ENCODE data around the gene ERC2. TPM values are rescaled to one million over a fixed set of nuclear protein-coding genes. Genes with fewer than 3 reads are reported as not detected.

ERC2 gene
- total RNA-seq, 2 experiments from 2014 or later: not detected

GRCh38 chr3:55746808-55747413 is 721.4 kb downstream of the ERC2 start:
- H3K27ac Mint-ChIP-seq: no peak overlapping the region
- H3K4me3 Mint-ChIP-seq: no peak overlapping the region
- H3K4me1 Mint-ChIP-seq: no peaks in the 10 kb centered on the region
- H3K36me3 Mint-ChIP-seq: no peaks in the 10 kb centered on the region
- H3K9me3 Mint-ChIP-seq: no peaks in the 10 kb centered on the region
- peaks cover 3% of the 10 kb centered on the region for H3K27me3 Mint-ChIP-seq
- DNase-seq (no peak), ATAC-seq (ENCODE audit: low read depth) (no peak)
- POLR2A ChIA-PET: no interaction called here

- no peaks in the 10 kb centered on the region for H3K9me3 Mint-ChIP-seq
- ATAC-seq (ENCODE audit: low read depth) (no peak), DNase-seq (no peak)
- POLR2A ChIA-PET: no interaction called here
- no peaks in the 10 kb centered on the region for H3K4me1 Mint-ChIP-seq
- H3K36me3 Mint-ChIP-seq: no peaks in the 10 kb centered on the region
- no peak overlapping the region for H3K4me3 Mint-ChIP-seq
- H3K27ac Mint-ChIP-seq: no peak overlapping the region
- peaks cover 3% of the 10 kb centered on the region for H3K27me3 Mint-ChIP-seq
Observed at GRCh38 chr3:55742832-55743136, 725.5 kb downstream of the ERC2 start.

GRCh38 chr3:55742022-55742831 is 726.0 kb downstream of the ERC2 start:
- Mint-ChIP-seq H3K36me3 (no peaks in the 10 kb centered on the region), H3K27me3 (peaks cover 3% of the 10 kb centered on the region), H3K4me1 (no peaks in the 10 kb centered on the region), H3K27ac (no peak overlapping the region), H3K4me3 (no peak overlapping the region), H3K9me3 (no peaks in the 10 kb centered on the region)
- ATAC-seq (ENCODE audit: low read depth): no peak
- no peak for DNase-seq
- POLR2A ChIA-PET: no interaction called here

- no peaks in the 10 kb centered on the region for H3K36me3 Mint-ChIP-seq
- DNase-seq: no peak
- H3K9me3 Mint-ChIP-seq: no peaks in the 10 kb centered on the region
- H3K27me3 Mint-ChIP-seq: peaks cover 2% of the 10 kb centered on the region
- POLR2A ChIA-PET: no interaction called here
- H3K4me1 Mint-ChIP-seq: no peaks in the 10 kb centered on the region
- no peak for ATAC-seq (ENCODE audit: low read depth)
- no peak overlapping the region for H3K27ac Mint-ChIP-seq
- no peak overlapping the region for H3K4me3 Mint-ChIP-seq
Observed at GRCh38 chr3:55737186-55737585, 731.1 kb downstream of the ERC2 start.

GRCh38 chr3:55735976-55736375 is 732.3 kb downstream of the ERC2 start:
- Mint-ChIP-seq H3K9me3 (no peaks in the 10 kb centered on the region), H3K27ac (no peak overlapping the region), H3K36me3 (no peaks in the 10 kb centered on the region), H3K4me3 (no peak overlapping the region), H3K4me1 (no peaks in the 10 kb centered on the region), H3K27me3 (peaks cover 2% of the 10 kb centered on the region)
- DNase-seq: no peak
- POLR2A ChIA-PET: no interaction called here
- ATAC-seq (ENCODE audit: low read depth): no peak

GRCh38 chr3:55731741-55732140 is 736.5 kb downstream of the ERC2 start:
- no peak for ATAC-seq (ENCODE audit: low read depth)
- Mint-ChIP-seq H3K36me3 (no peaks in the 10 kb centered on the region), H3K4me1 (no peaks in the 10 kb centered on the region), H3K9me3 (no peaks in the 10 kb centered on the region), H3K27me3 (peaks cover 2% of the 10 kb centered on the region), H3K27ac (no peak overlapping the region), H3K4me3 (no peak overlapping the region)
- POLR2A ChIA-PET: no interaction called here
- DNase-seq: no peak

- Mint-ChIP-seq H3K9me3 (no peaks in the 10 kb centered on the region), H3K4me3 (no peak overlapping the region), H3K4me1 (no peaks in the 10 kb centered on the region), H3K36me3 (no peaks in the 10 kb centered on the region), H3K27me3 (peaks cover 2% of the 10 kb centered on the region), H3K27ac (no peak overlapping the region)
- no peak for ATAC-seq (ENCODE audit: low read depth)
- no peak for DNase-seq
- POLR2A ChIA-PET: no interaction called here
Observed at GRCh38 chr3:55729546-55729945, 738.7 kb downstream of the ERC2 start.

GRCh38 chr3:55728461-55729100 is 739.7 kb downstream of the ERC2 start:
- Mint-ChIP-seq H3K4me1 (no peaks in the 10 kb centered on the region), H3K27me3 (peaks cover 4% of the 10 kb centered on the region), H3K9me3 (no peaks in the 10 kb centered on the region), H3K27ac (no peak overlapping the region), H3K4me3 (no peak overlapping the region), H3K36me3 (no peaks in the 10 kb centered on the region)
- DNase-seq (no peak), ATAC-seq (ENCODE audit: low read depth) (no peak)
- POLR2A ChIA-PET: no interaction called here

GRCh38 chr3:55726501-55726775 is 741.8 kb downstream of the ERC2 start:
- DNase-seq (no peak), ATAC-seq (ENCODE audit: low read depth) (no peak)
- H3K9me3 Mint-ChIP-seq: no peaks in the 10 kb centered on the region
- no peak overlapping the region for H3K27ac Mint-ChIP-seq
- POLR2A ChIA-PET: no interaction called here
- H3K4me3 Mint-ChIP-seq: no peak overlapping the region
- no peaks in the 10 kb centered on the region for H3K36me3 Mint-ChIP-seq
- peaks cover 6% of the 10 kb centered on the region for H3K27me3 Mint-ChIP-seq
- no peaks in the 10 kb centered on the region for H3K4me1 Mint-ChIP-seq

- ATAC-seq (ENCODE audit: low read depth): no peak
- Mint-ChIP-seq H3K27ac (no peak overlapping the region), H3K9me3 (no peaks in the 10 kb centered on the region), H3K4me3 (no peak overlapping the region), H3K27me3 (peaks cover 6% of the 10 kb centered on the region), H3K36me3 (no peaks in the 10 kb centered on the region), H3K4me1 (no peaks in the 10 kb centered on the region)
- POLR2A ChIA-PET: no interaction called here
- no peak for DNase-seq
Observed at GRCh38 chr3:55725681-55726500, 742.4 kb downstream of the ERC2 start.

GRCh38 chr3:55724821-55725220 is 743.4 kb downstream of the ERC2 start:
- H3K9me3 Mint-ChIP-seq: no peaks in the 10 kb centered on the region
- no peak overlapping the region for H3K4me3 Mint-ChIP-seq
- peaks cover 6% of the 10 kb centered on the region for H3K27me3 Mint-ChIP-seq
- POLR2A ChIA-PET: no interaction called here
- H3K4me1 Mint-ChIP-seq: no peaks in the 10 kb centered on the region
- no peaks in the 10 kb centered on the region for H3K36me3 Mint-ChIP-seq
- no peak overlapping the region for H3K27ac Mint-ChIP-seq
- no peak for ATAC-seq (ENCODE audit: low read depth)
- DNase-seq: no peak

GRCh38 chr3:55724407-55724784 is 743.9 kb downstream of the ERC2 start:
- Mint-ChIP-seq H3K27me3 (peaks cover 6% of the 10 kb centered on the region), H3K36me3 (no peaks in the 10 kb centered on the region), H3K9me3 (no peaks in the 10 kb centered on the region), H3K4me1 (no peaks in the 10 kb centered on the region), H3K27ac (no peak overlapping the region), H3K4me3 (no peak overlapping the region)
- POLR2A ChIA-PET: no interaction called here
- DNase-seq: no peak
- ATAC-seq (ENCODE audit: low read depth): no peak

GRCh38 chr3:55723653-55724406 is 744.4 kb downstream of the ERC2 start:
- Mint-ChIP-seq H3K9me3 (no peaks in the 10 kb centered on the region), H3K27me3 (peaks cover 6% of the 10 kb centered on the region), H3K27ac (no peak overlapping the region), H3K4me3 (no peak overlapping the region), H3K4me1 (no peaks in the 10 kb centered on the region), H3K36me3 (no peaks in the 10 kb centered on the region)
- POLR2A ChIA-PET: no interaction called here
- DNase-seq: no peak
- ATAC-seq (ENCODE audit: low read depth): no peak

Data from activated naive CD8-positive, alpha-beta T cell treated with anti-CD3 and anti-CD28 coated beads, Interleukin-2, amount 10 ng/mL, durations not matched to agents 7 days and 5 days (primary cell).